ENCODE results near the gene CAGE1. TPM values are rescaled to one million over a fixed set of nuclear protein-coding genes. Genes with fewer than 3 reads are reported as not detected.

The CAGE1 gene
- polyA plus RNA-seq, 2 of the 4 experiments (the other 2 are of a cell fraction): 0.09 to 0.12 TPM

GRCh38 chr6:7392402-7392801, 2.9 kb upstream of the CAGE1 start:
- no peak overlapping the region for H3K4me3 ChIP-seq
- no peak for DNase-seq (ENCODE audit: low read depth in 1 of 2, low spot score in 1 of 2)
- WGBS (ENCODE audit: missing lambda C conversion rate): 84% methylated on average over 6 of the region's 6 CpGs
- no peak for ATAC-seq
- no peak for TF ChIP-seq RNF2 (IDR thresholded peaks at IDR 0.05; ENCODE audit: borderline replicate concordance, low read depth)
- no peak for TF ChIP-seq HOXB13 (CRISPR knock-in tag; IDR thresholded peaks at IDR 0.05; ENCODE audit: low read depth)
- no peaks in the 10 kb centered on the region for H3K9me3 ChIP-seq
- no peak for FAIRE-seq
- H3K4me1 ChIP-seq: peaks cover 24% of the 10 kb centered on the region
- H3K4me2 ChIP-seq: peak overlapping the region; percentile 90; the same call in 2 of the 3 replicates
- ChIA-PET POLR2A (interaction anchor here (0.6 kb wide), 1 partner anchor 78 kb away, joined by 3 read pairs; no protein-coding TSS in a partner anchor), CTCF (no interaction called here)
- H3K27ac ChIP-seq: no peak overlapping the region

DNA sequence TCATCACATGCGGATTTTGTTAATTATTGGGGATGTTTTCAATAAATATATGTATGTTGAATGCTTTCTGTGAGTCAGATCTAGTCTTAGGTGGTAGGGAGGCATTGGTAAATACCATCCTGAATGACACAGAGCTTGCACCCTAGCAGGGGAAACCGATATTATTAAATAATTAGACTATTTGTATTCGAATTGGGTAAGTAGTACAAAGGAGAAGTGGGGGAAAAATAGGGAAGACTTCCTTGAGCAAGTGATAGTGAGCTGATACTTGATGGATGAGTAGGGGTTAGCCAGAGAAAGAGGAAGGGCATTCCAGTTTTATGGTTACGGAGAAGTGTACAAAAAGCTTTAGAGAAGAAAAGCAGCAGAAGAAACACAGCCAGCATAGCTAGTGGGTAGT, 1.6 kb upstream of the CAGE1 start:
- no peak for TF ChIP-seq EHF (CRISPR knock-in tag; IDR thresholded peaks at IDR 0.05)
- TF ChIP-seq POLR2A (IDR thresholded peaks at IDR 0.05; ENCODE audit: low read length): no peak
- no peak for TF ChIP-seq KDM5A (IDR thresholded peaks at IDR 0.05)
- TF ChIP-seq RARB (CRISPR knock-in tag; IDR thresholded peaks at IDR 0.05): no peak
- TF ChIP-seq BHLHE40 (IDR thresholded peaks at IDR 0.05; ENCODE audit: low read depth, low read length): no peak
- TF ChIP-seq CHD4 (IDR thresholded peaks at IDR 0.05; ENCODE audit: borderline replicate concordance): no peak
- no peak for TF ChIP-seq CBX2 (IDR thresholded peaks at IDR 0.05; ENCODE audit: borderline replicate concordance, low read depth)
- peaks cover 24% of the 10 kb centered on the region for H3K4me1 ChIP-seq
- 52% methylated on average over 4 of the region's 4 CpGs for WGBS (ENCODE audit: missing lambda C conversion rate)
- H3K27ac ChIP-seq: 0 out of 6 replicates have a peak overlapping the region, but pooled peaks of 1 of the 2 experiments have one; percentile 16
- ATAC-seq (no peak), DNase-seq (ENCODE audit: low read depth in 1 of 2, low spot score in 1 of 2) (no peak), FAIRE-seq (no peak)
- no peaks in the 10 kb centered on the region for H3K9me3 ChIP-seq
- peak overlapping the region; percentile 90 for H3K4me2 ChIP-seq
- peak overlapping the region; percentile 71; the same call in 2 of the 3 replicates for H3K4me3 ChIP-seq
- CTCF ChIA-PET: no interaction called here
- POLR2A ChIA-PET: no interaction called here

- Histone ChIP-seq H3K27ac (peak overlapping the region; percentile 92 to 99), H3K9me3 (no peaks in the 10 kb centered on the region), H3K4me2 (peak overlapping the region; percentile 90), H3K4me1 (peaks cover 24% of the 10 kb centered on the region), H3K4me3 (peak overlapping the region; percentile 71)
- no peak for FAIRE-seq
- DNase-seq (ENCODE audit: low read depth in 1 of 2, low spot score in 1 of 2): no peak
- 2% methylated on average over 14 of the region's 14 CpGs for WGBS (ENCODE audit: missing lambda C conversion rate)
- ChIA-PET CTCF (interaction anchor here (1.5 to 2.1 kb wide), 2 partner anchors 93 to 115 kb away, joined by 3 to 10 read pairs; no protein-coding TSS in a partner anchor), POLR2A (interaction anchor here (0.5 to 1.9 kb wide), 9 partner anchors 68 to 703 kb away, joined by 3 to 7 read pairs (median 4); partner anchors contain the start of genes DSP, SNRNP48 and SSR1)
- no peak for TF ChIP-seq NFE2L2 (conservative IDR thresholded peaks at IDR 0.05; ENCODE audit: low read length)
- peak; percentile 39; the same call in 1 of the 2 replicates for TF ChIP-seq KDM5A (IDR thresholded peaks at IDR 0.05)
- ATAC-seq: no peak
Measured at GRCh38 chr6:7390226-7390878, 810 bp upstream of the CAGE1 start.

GRCh38 chr6:7389162-7389450, 436 bp downstream of the CAGE1 start:
- H3K4me2 ChIP-seq: peak overlapping the region; percentile 90
- H3K4me1 ChIP-seq: peaks cover 24% of the 10 kb centered on the region
- ChIA-PET POLR2A (interaction anchor here (1.0 to 1.9 kb wide), 8 partner anchors 66 to 702 kb away, joined by 3 to 7 read pairs (median 4); partner anchors contain the start of genes DSP, SNRNP48 and SSR1), CTCF (interaction anchor here (0.6 to 2.1 kb wide), 3 partner anchors 92 to 285 kb away, joined by 3 to 10 read pairs (median 3); no protein-coding TSS in a partner anchor)
- peak overlapping the region; percentile 92 to 99 for H3K27ac ChIP-seq
- ATAC-seq (no peak; a peak in 1 of 6 replicates), FAIRE-seq (no peak), DNase-seq (ENCODE audit: low read depth in 1 of 2, low spot score in 1 of 2) (peak in 1 of 2 experiments; percentile 44)
- WGBS (ENCODE audit: missing lambda C conversion rate): 1% methylated on average over 8 of the region's 11 CpGs
- no peaks in the 10 kb centered on the region for H3K9me3 ChIP-seq
- no peak for TF ChIP-seq KDM5A (IDR thresholded peaks at IDR 0.05)
- TF ChIP-seq TP53 (CRISPR knock-in tag; IDR thresholded peaks at IDR 0.05): no peak
- TF ChIP-seq, protein P1, sequence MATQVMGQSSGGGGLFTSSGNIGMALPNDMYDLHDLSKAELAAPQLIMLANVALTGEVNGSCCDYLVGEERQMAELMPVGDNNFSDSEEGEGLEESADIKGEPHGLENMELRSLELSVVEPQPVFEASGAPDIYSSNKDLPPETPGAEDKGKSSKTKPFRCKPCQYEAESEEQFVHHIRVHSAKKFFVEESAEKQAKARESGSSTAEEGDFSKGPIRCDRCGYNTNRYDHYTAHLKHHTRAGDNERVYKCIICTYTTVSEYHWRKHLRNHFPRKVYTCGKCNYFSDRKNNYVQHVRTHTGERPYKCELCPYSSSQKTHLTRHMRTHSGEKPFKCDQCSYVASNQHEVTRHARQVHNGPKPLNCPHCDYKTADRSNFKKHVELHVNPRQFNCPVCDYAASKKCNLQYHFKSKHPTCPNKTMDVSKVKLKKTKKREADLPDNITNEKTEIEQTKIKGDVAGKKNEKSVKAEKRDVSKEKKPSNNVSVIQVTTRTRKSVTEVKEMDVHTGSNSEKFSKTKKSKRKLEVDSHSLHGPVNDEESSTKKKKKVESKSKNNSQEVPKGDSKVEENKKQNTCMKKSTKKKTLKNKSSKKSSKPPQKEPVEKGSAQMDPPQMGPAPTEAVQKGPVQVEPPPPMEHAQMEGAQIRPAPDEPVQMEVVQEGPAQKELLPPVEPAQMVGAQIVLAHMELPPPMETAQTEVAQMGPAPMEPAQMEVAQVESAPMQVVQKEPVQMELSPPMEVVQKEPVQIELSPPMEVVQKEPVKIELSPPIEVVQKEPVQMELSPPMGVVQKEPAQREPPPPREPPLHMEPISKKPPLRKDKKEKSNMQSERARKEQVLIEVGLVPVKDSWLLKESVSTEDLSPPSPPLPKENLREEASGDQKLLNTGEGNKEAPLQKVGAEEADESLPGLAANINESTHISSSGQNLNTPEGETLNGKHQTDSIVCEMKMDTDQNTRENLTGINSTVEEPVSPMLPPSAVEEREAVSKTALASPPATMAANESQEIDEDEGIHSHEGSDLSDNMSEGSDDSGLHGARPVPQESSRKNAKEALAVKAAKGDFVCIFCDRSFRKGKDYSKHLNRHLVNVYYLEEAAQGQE (IDR thresholded peaks at IDR 0.05): no peak
- no peak for TF ChIP-seq RNF2 (IDR thresholded peaks at IDR 0.05; ENCODE audit: borderline replicate concordance, low read depth)
- no peak for TF ChIP-seq HES2 (IDR thresholded peaks at IDR 0.05)
- no peak for TF ChIP-seq NR3C1 (IDR thresholded peaks at IDR 0.05)
- no peak for TF ChIP-seq ATOH8 (CRISPR knock-in tag; IDR thresholded peaks at IDR 0.05; ENCODE audit: low read depth)
- no peak for TF ChIP-seq EHF (CRISPR knock-in tag; IDR thresholded peaks at IDR 0.05)
- no peak for TF ChIP-seq USF2 (IDR thresholded peaks at IDR 0.05)
- TF ChIP-seq JUNB (IDR thresholded peaks at IDR 0.05): no peak
- no peak for TF ChIP-seq CHD4 (IDR thresholded peaks at IDR 0.05; ENCODE audit: borderline replicate concordance)
- no peak for TF ChIP-seq SMC3 (IDR thresholded peaks at IDR 0.05)
- TF ChIP-seq ZNF302 (CRISPR knock-in tag; IDR thresholded peaks at IDR 0.05): no peak
- no peak for TF ChIP-seq FOXS1 (CRISPR knock-in tag; IDR thresholded peaks at IDR 0.05)
- TF ChIP-seq KDM1A (IDR thresholded peaks at IDR 0.05; ENCODE audit: low read depth): no peak
- no peak; a peak in 1 of 5 replicates for TF ChIP-seq RAD21 (conservative IDR thresholded peaks at IDR 0.05 in 1 of 2, IDR thresholded peaks at IDR 0.05 in 1 of 2)
- no peak for TF ChIP-seq CBX8 (IDR thresholded peaks at IDR 0.05)
- peak overlapping the region; percentile 71 for H3K4me3 ChIP-seq

Measured in A549 (cell line).